ENCODE data around the gene BRSK1.

BRSK1 gene

GRCh38 chr19:55283548-55284377 is at the start of gene BRSK1:
BRSK1 (plus strand) TSS chr19:55283997; CDS start chr19:55284443, 446 bp downstream.
- DNase-seq (ENCODE audit: low read depth in 2 of 2): peak in 1 of 2 donors; percentile 20

GRCh38 chr19:55238030-55238429 is 45.8 kb upstream of the BRSK1 start:
- DNase-seq (ENCODE audit: low read depth in 2 of 2): no peak

GRCh38 chr19:55239004-55239403 is 44.8 kb upstream of the BRSK1 start:
- DNase-seq (ENCODE audit: low read depth in 2 of 2): no peak

GRCh38 chr19:55240713-55241020 is 43.1 kb upstream of the BRSK1 start:
- no peak for DNase-seq (ENCODE audit: low read depth in 2 of 2)

- no peak for DNase-seq (ENCODE audit: low read depth in 2 of 2)
Measured at GRCh38 chr19:55241143-55241934, 42.5 kb upstream of the BRSK1 start.

GRCh38 chr19:55241935-55242464 is 41.8 kb upstream of the BRSK1 start:
- DNase-seq (ENCODE audit: low read depth in 2 of 2): no peak

GRCh38 chr19:55242517-55242916 is 41.3 kb upstream of the BRSK1 start:
- no peak for DNase-seq (ENCODE audit: low read depth in 2 of 2)

- DNase-seq (ENCODE audit: low read depth in 2 of 2): no peak
Measured at GRCh38 chr19:55244004-55244680, 39.7 kb upstream of the BRSK1 start.

- no peak for DNase-seq (ENCODE audit: low read depth in 2 of 2)
Measured at GRCh38 chr19:55245236-55245904, 38.4 kb upstream of the BRSK1 start.

- DNase-seq (ENCODE audit: low read depth in 2 of 2): no peak
Measured at GRCh38 chr19:55246462-55247451, 37.0 kb upstream of the BRSK1 start.

- no peak for DNase-seq (ENCODE audit: low read depth in 2 of 2)
Measured at GRCh38 chr19:55247621-55248099, 36.1 kb upstream of the BRSK1 start.

GRCh38 chr19:55248166-55248675 is 35.6 kb upstream of the BRSK1 start:
- DNase-seq (ENCODE audit: low read depth in 2 of 2): no peak

- no peak for DNase-seq (ENCODE audit: low read depth in 2 of 2)
Measured at GRCh38 chr19:55248704-55249103, 35.1 kb upstream of the BRSK1 start.

GRCh38 chr19:55249841-55250240 is 34.0 kb upstream of the BRSK1 start:
- no peak for DNase-seq (ENCODE audit: low read depth in 2 of 2)

GRCh38 chr19:55250262-55251036 is 33.3 kb upstream of the BRSK1 start:
- DNase-seq (ENCODE audit: low read depth in 2 of 2): no peak

- DNase-seq (ENCODE audit: low read depth in 2 of 2): peak; percentile 44 to 50
Measured at GRCh38 chr19:55251341-55252081, 32.3 kb upstream of the BRSK1 start.

- no peak for DNase-seq (ENCODE audit: low read depth in 2 of 2)
Measured at GRCh38 chr19:55252760-55253663, 30.8 kb upstream of the BRSK1 start.
